ENCODE measurements around the gene ARID1A.

DNA sequence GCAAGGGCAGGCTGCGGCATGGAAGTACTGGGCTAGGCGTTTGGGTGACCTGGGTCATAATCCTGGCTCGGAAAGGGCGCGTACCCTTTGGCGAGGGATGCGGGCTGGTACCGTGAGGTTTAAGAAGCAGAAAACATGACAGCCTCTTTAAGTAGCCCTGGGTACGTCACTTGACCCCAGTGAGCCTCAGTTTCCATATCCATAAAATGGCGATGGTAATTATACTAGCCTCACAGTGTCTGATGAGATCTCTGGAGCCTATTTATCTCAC is 92.6 kb downstream of the ARID1A start:
- TF ChIP-seq, protein P1, sequence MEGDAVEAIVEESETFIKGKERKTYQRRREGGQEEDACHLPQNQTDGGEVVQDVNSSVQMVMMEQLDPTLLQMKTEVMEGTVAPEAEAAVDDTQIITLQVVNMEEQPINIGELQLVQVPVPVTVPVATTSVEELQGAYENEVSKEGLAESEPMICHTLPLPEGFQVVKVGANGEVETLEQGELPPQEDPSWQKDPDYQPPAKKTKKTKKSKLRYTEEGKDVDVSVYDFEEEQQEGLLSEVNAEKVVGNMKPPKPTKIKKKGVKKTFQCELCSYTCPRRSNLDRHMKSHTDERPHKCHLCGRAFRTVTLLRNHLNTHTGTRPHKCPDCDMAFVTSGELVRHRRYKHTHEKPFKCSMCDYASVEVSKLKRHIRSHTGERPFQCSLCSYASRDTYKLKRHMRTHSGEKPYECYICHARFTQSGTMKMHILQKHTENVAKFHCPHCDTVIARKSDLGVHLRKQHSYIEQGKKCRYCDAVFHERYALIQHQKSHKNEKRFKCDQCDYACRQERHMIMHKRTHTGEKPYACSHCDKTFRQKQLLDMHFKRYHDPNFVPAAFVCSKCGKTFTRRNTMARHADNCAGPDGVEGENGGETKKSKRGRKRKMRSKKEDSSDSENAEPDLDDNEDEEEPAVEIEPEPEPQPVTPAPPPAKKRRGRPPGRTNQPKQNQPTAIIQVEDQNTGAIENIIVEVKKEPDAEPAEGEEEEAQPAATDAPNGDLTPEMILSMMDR (optimal IDR thresholded peaks at IDR 0.05 in 1 of 3, IDR thresholded peaks at IDR 0.05 in 1 of 3, conservative IDR thresholded peaks at IDR 0.05 in 1 of 3; ENCODE audit: extremely low read depth in 1 of 3, insufficient read depth in 2 of 3, low read length in 3 of 3) = no peak
- no peak for TF ChIP-seq EZH2 (IDR thresholded peaks at IDR 0.05; ENCODE audit: low read length)

Measured in keratinocyte (primary cell).